Fibroblast of pulmonary artery (primary cell): ENCODE results near the gene CD34.
"Not testable (repeated sequence)": the region's sequence is repeated elsewhere in the genome, so short reads cannot be mapped to it uniquely, and the experiment has no call there.

Source experiments
- DNase-seq: peaks from one replicate; pipeline ENCODE4 v3.0.0-alpha.2; 2010; ENCODE audit warnings: low read depth
- H3K4me3 ChIP-seq: replicated peaks from 2 replicates; pipeline ENCODE4 v1.5.1; 2011; ENCODE audit warnings: low read depth, mild to moderate bottlenecking, control low read depth, low read length, moderate library complexity
- TF ChIP-seq, protein P1 (sequence below): IDR thresholded peaks from 2 replicates; pipeline ENCODE4 v1.5.1; 2011; ENCODE audit warnings: mild to moderate bottlenecking, control low read depth, low read length, inconsistent platforms; ENCODE audit errors: missing control alignments

The CD34 gene

DNA sequence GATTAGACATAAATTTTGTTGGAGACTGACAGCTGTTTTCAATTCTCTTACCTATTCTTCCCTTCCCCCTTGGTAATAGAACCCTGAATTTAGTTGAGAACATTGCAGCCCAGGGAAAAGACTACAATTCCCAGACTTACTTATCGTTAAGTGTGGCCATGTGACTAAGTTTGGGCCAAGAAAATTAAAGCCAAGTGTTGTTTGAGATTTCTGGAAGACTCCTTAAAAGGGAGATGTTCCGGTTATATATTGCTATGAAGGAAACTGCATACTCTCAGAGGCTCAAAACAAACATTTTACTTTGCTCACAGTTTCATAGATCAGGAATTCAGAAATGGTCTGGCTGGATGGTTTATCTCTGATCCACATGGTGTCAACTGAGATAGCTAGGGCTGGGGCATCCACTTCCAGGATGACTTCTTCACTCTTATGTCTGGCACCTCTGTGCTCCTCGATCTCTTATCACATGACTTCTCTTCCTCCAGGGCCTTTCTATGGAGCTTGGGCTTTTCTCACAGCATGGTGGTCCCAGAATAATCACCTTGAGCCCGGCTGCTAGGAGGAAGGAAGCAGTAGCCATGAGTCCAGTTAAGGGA lies 22.4 kb upstream of the CD34 start:
- H3K4me3 ChIP-seq, result no peak overlapping the region
- TF ChIP-seq, protein P1, sequence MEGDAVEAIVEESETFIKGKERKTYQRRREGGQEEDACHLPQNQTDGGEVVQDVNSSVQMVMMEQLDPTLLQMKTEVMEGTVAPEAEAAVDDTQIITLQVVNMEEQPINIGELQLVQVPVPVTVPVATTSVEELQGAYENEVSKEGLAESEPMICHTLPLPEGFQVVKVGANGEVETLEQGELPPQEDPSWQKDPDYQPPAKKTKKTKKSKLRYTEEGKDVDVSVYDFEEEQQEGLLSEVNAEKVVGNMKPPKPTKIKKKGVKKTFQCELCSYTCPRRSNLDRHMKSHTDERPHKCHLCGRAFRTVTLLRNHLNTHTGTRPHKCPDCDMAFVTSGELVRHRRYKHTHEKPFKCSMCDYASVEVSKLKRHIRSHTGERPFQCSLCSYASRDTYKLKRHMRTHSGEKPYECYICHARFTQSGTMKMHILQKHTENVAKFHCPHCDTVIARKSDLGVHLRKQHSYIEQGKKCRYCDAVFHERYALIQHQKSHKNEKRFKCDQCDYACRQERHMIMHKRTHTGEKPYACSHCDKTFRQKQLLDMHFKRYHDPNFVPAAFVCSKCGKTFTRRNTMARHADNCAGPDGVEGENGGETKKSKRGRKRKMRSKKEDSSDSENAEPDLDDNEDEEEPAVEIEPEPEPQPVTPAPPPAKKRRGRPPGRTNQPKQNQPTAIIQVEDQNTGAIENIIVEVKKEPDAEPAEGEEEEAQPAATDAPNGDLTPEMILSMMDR, result no peak
- no peak for DNase-seq

DNA sequence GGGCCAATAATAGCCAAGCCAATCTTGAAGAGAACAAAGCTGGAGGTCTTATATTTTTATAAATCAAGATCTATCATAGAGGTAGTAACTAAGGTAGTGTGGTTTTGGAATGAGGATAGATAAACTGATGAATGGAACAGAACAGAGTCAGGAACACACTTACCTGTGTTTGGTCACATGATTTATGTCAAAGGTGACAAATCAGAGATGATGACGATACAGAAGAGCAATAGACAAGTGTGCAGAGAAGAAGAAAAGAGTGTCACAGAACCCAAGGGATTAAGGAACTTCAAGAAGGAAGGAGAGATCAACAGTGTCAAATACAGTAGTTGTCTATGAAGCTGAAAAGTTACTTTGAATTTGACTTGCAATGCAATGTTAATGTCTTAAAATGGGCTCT lies 16.1 kb upstream of the CD34 start:
- TF ChIP-seq, protein P1, result no peak
- H3K4me3 ChIP-seq, result no peak overlapping the region
- no peak for DNase-seq

DNA sequence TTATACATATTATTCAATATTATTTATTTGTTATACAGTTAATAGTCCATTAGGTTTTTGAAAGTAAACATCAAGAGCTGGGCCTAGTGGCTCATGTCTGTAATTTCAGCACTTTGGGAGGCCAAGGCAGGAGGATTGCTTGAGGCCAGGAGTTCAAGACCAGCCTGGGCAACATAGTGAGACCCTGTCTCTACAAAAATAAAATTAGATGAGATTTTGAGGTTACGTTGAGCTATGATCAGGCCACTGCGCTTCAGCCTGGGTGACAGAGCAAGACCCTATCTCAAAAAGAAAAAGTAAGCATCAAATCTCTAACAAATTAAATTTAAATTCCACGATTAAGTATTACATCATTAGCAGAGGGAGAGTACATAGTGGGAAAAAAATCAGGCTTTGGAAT lies 15.0 kb upstream of the CD34 start:
- DNase-seq, H3K4me3 ChIP-seq: not testable (repeated sequence)

DNA sequence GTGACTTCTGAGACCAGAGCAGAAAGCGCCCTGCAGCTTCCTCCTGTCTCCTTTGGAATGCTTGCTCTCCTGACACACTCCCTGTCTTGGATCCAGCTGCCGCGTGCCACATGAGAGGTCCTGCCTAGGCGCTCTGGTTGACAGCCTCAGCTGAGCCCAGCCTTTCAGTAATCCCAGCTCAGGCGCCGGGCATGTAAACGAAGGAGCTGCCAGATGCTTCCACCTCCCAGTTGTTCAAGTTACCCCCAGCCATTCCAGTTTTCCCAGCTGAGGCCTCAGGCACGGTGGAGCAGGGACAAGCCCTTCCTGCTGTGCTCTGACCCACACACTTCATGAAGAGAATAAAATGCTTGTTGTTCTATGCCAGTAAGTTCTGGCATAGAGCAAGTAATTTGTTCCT lies 14.3 kb upstream of the CD34 start:
- DNase-seq, result peak; percentile 56
- TF ChIP-seq, protein P1, result no peak
- no peak overlapping the region for H3K4me3 ChIP-seq

DNA sequence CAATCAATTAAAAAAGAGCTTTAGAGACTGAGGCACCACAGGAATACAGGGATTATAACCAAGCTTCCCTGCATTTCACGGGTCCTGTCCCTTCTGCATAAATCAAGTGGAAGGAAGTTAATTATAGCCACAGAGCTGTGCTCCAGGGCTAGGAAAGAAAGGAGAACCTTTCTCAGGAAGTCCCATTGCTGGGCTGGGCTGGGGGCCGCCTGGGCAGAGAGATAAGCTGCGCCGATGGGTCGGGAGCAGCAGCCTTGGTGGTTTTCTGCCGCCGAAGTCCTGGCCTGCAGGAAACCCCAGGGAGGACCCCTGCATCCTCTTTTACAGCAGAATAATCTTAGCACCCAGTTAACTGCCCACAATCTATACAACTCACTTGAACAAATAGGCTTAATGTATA lies 12.6 kb upstream of the CD34 start:
- DNase-seq, result no peak
- H3K4me3 ChIP-seq, result no peak overlapping the region
- TF ChIP-seq, protein P1, result no peak

DNA sequence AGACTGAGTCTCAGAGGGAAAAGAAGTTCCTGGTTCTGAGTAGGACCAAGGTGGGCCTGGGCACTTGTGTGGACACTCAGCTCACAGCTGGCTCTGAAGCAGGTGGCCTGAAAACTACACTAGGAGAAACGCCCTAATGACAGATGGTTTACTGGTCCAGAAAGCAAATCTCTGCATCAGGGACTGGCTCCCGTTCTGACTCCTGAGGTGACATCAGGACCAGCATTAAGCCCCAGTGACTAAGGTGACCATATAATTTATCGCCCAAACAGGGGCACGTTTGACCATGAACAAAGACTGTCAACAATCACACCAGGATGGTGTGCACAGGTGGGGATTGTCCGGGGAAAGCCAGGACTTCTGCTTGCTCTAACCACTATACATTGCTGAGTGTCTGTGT lies 12.2 kb upstream of the CD34 start:
- TF ChIP-seq, protein P1, result no peak
- DNase-seq, result no peak

DNA sequence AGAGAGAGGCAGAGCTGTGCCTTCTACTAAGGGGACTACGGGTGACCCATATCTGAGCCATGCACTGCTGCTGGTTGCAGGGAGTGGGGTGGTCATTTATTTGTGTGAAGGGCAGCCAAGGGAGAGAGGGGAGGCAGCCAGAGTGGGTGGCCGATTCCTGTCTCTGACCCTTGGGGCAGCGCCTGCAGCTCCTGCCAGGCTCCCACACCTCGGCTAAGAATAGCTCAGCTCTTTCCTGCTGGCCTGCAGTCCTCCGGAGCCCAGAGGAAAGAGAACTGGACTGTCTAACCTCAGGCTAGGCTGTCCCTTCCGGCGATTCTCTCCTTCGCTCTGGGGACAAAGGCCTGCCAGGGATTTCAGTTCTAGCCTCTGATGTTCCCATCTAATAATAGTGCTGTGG lies 11.6 kb upstream of the CD34 start:
- TF ChIP-seq, protein P1, result no peak
- DNase-seq, result peak; percentile 25

More for the DNA sequence above, 12.2 kb upstream of the CD34 start:
- no peak overlapping the region for H3K4me3 ChIP-seq

More for the DNA sequence above, 11.6 kb upstream of the CD34 start:
- no peak overlapping the region for H3K4me3 ChIP-seq
